Neuron (in vitro differentiated cells): Measurements from ENCODE around the gene NSMCE4A.
"Not testable (repeated sequence)": the region's sequence is repeated elsewhere in the genome, so short reads cannot be mapped to it uniquely, and the experiment has no call there.

Experiments
- H2AFZ ChIP-seq: one replicate; pipeline ENCODE4 v1.6.1; 2013; ENCODE audit warnings: low read depth, mild to moderate bottlenecking, inconsistent platforms, low read length, moderate library complexity
- H3K27me3 ChIP-seq: one replicate; pipeline ENCODE4 v1.6.1; 2013; ENCODE audit warnings: low read length; ENCODE audit not compliant: insufficient read depth
- H3K36me3 ChIP-seq: one replicate; pipeline ENCODE4 v1.6.1; 2013; ENCODE audit warnings: low read length; ENCODE audit not compliant: insufficient read depth
- H3K4me1 ChIP-seq: one replicate; pipeline ENCODE4 v1.6.1; 2013; ENCODE audit warnings: low read length; ENCODE audit not compliant: insufficient read depth
- H3K4me3 ChIP-seq: 2 replicates; pipeline ENCODE4 v1.5.1; 2013; ENCODE audit warnings: mild to moderate bottlenecking, low read length, moderate library complexity
- H3K9me3 ChIP-seq: one replicate; pipeline ENCODE4 v1.6.1; 2013; ENCODE audit warnings: low read length

NSMCE4A gene

DNA sequence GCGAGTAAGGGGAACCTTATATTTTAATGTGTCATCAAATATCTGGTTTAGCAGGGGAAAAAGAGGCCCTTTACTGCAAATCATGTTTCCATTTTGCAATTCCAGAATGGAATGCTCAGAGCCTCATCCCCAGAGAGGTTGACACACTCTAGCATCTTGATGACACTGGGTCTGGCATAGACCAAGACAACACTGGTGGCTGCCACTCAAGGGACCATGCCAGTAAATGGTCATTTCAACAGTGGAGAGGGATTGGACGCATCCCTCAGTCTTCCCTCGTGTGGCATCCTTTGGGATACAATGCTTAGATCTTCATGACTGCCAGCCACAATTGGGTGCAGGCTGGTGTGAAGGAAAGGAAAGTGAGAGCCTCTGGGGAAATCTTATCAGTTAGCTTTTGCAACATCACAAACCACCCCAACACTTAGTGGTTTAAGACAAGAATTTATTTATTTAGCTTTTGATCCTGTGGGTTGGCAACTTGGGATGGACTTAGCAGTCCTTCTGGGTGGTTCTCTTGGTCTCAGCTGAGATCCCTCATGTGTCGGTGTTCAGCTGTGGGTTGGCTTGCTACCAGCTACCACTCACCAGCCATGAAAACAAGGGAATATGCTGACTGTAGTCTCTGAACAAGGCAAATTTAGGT lies 35.5 kb upstream of the NSMCE4A start:
- no peak overlapping the region for H2AFZ ChIP-seq
- H3K36me3 ChIP-seq = no peaks in the 10 kb centered on the region
- H3K27me3 ChIP-seq = peaks cover 2% of the 10 kb centered on the region
- peaks cover 3% of the 10 kb centered on the region for H3K9me3 ChIP-seq
- no peaks in the 10 kb centered on the region for H3K4me1 ChIP-seq
- H3K4me3 ChIP-seq = no peak overlapping the region

DNA sequence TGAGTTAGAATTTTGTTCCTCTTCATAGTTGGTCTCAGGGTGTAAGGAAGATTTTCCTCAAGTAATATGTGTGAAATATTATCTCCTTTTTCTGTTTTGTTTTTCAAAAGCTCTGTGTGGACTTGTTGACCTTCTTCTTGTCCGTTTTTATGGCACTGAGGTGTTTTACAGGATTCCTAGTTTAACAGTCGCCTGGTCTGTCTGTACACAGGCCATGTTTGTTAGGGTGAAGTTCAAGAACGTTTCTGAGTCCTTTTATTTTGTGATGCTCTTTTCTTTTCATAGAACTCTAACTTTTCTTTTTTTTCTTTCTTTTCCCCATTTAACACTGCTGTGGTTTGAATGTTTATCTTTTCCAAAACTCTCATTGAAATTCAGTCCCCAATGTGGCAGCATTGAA lies 32.4 kb upstream of the NSMCE4A start:
- Histone ChIP-seq H3K4me3 (no peak overlapping the region), H3K36me3 (no peaks in the 10 kb centered on the region), H3K27me3 (no peaks in the 10 kb centered on the region)

DNA sequence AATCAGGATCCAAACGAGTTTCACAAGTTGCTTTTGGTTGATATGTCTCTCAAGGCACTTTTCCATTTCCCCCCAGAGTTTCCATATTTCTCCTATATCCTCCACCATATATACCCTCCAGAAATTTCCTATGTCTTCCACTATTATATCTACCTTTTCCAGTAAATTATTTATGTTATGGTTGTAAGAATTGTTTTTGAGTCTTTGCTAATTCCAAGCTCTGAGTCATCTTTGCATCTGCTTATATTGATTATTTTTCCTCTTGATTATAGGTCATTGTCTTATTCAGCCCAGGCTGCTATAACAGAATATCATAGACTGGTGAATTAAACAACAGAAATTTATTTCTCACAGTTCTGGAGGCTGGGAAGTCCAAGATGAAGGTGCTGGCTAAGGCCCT lies 26.7 kb upstream of the NSMCE4A start:
- H3K36me3 ChIP-seq = no peaks in the 10 kb centered on the region
- H3K9me3 ChIP-seq = no peaks in the 10 kb centered on the region
- no peaks in the 10 kb centered on the region for H3K27me3 ChIP-seq
- peaks cover 3% of the 10 kb centered on the region for H3K4me1 ChIP-seq
- H2AFZ ChIP-seq = no peak overlapping the region
- H3K4me3 ChIP-seq = no peak overlapping the region

More for the DNA sequence above, 32.4 kb upstream of the NSMCE4A start:
- Histone ChIP-seq H3K4me1 (no peaks in the 10 kb centered on the region), H3K9me3 (no peaks in the 10 kb centered on the region), H2AFZ (no peak overlapping the region)

DNA sequence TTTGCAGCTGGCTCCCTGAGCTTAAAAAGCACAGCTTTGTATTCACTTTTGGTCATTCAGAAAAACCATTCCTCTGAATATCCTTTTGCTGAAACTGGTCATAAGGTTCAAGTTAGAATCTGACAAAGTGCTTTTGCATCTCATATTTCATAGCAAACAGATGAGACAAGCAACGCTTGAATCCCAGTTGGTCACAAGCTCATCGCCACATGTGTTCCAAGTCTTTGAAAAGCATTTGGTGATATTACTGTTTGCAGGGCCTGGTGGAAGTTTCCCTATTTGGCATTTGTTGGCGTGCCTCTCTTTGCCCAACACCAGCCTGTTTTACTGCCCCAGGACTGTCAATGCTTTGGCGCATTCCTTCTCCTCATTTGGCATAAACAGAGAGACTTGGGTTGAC lies 24.3 kb upstream of the NSMCE4A start:
- Histone ChIP-seq H3K27me3 (no peaks in the 10 kb centered on the region), H3K4me3 (no peak overlapping the region), H3K36me3 (no peaks in the 10 kb centered on the region), H3K4me1 (peaks cover 6% of the 10 kb centered on the region), H3K9me3 (no peaks in the 10 kb centered on the region), H2AFZ (no peak overlapping the region)

DNA sequence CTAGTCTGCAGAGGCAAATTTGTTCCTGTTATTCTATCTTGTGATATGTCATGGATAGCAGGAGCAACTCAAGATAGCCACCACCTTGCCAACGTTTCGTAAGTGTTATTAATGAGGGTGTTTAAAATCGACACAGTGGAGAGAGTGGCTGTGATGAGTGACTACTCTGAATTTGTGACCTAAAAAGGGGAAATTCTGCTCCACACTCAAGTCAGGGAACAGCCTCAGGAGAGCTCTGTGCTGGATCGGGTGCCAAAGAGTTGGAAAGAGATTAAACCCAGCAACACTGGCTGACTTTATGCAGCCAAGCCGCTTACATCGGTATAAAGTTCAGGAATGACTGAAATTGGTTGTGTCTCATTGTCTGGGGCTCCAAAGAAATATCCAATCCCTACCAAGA lies 23.4 kb upstream of the NSMCE4A start:
- H3K36me3 ChIP-seq = no peaks in the 10 kb centered on the region
- no peaks in the 10 kb centered on the region for H3K9me3 ChIP-seq
- peaks cover 12% of the 10 kb centered on the region for H3K4me1 ChIP-seq
- no peak overlapping the region for H2AFZ ChIP-seq
- no peaks in the 10 kb centered on the region for H3K27me3 ChIP-seq
- H3K4me3 ChIP-seq = no peak overlapping the region

DNA sequence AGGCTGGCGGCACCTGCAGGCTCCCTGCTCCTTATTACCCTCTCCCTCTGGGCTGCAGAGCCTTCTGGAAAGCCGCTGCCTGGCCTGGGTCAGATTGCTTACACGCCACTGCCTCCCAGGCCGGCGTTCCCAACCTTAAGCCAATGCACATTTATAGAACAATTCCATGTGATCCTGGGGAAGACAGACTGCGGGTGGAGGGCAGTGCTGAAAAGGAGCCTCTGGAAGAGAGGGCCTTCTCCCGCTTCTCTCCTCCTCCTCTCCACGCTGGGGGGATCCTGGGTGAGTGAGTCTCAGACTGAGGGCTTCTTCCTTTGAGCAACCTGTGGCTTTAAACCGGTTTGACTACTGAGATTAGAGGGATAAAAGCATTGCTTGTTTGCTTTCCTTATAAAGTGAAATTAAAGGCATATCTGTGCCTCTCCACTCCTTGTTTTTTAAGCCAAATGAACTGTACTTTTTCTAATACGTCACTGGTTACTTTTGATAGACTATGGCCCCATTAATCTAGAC lies 19.5 kb upstream of the NSMCE4A start:
- Histone ChIP-seq H3K9me3 (no peaks in the 10 kb centered on the region), H3K27me3 (no peaks in the 10 kb centered on the region), H3K36me3 (no peaks in the 10 kb centered on the region), H3K4me3 (no peak overlapping the region), H2AFZ (no peak overlapping the region), H3K4me1 (peaks cover 12% of the 10 kb centered on the region)

DNA sequence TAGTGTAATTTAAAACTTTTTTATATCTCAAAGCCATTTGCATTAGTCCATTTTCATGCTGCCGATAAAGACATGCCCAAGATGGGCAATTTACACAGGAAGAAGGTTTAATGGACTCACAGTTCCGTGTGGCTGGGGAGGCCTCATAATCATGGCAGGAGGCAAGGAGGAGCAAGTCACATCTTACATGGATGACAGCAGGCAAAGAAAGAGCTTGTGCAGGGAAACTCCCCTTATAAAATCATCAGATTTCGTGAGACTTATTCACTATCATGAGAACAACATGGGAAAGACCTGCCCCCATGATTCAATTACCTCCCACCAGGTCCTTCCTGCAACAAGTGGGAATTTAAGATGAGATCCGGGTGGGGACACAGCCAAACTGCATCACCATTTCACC lies 16.7 kb upstream of the NSMCE4A start:
- H3K27me3 ChIP-seq, H3K4me1 ChIP-seq, H2AFZ ChIP-seq, H3K9me3 ChIP-seq, H3K36me3 ChIP-seq, H3K4me3 ChIP-seq: not testable (repeated sequence)

DNA sequence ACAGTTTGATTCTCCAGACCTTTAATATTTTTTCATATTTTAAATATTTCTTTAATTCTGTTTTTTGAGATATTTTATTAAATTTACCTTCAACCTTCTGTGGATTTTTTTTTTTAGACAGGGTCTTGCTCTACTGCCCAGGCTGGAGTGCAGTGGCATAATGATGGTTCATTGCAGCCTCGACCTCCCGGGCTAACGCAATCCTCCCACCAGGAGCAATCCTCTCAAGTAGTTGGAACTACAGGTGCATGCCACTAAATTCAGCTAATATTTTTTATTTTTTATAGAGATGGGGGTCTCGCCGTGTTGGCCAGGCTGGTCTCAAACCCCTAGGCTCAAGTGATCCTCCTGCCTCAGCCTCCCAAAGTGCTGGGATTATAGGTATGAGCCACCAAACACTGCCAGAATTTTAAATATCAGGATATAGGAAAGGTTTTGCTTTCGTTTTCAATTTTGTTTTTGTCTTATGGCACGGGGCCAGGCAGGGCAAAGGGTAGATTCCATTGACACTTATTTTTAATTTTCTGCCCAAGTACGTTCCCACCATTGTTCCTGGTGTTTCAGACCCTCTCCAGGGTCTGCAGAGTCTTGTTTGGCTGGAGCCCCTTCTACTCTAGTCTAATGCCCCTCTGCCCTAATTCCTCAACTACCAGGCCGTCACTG lies 15.1 kb upstream of the NSMCE4A start:
- H3K9me3 ChIP-seq = no peaks in the 10 kb centered on the region
- H3K36me3 ChIP-seq = no peaks in the 10 kb centered on the region
- H3K4me1 ChIP-seq = peaks cover 10% of the 10 kb centered on the region
- H2AFZ ChIP-seq = no peak overlapping the region
- H3K4me3 ChIP-seq = no peak overlapping the region
- no peaks in the 10 kb centered on the region for H3K27me3 ChIP-seq

DNA sequence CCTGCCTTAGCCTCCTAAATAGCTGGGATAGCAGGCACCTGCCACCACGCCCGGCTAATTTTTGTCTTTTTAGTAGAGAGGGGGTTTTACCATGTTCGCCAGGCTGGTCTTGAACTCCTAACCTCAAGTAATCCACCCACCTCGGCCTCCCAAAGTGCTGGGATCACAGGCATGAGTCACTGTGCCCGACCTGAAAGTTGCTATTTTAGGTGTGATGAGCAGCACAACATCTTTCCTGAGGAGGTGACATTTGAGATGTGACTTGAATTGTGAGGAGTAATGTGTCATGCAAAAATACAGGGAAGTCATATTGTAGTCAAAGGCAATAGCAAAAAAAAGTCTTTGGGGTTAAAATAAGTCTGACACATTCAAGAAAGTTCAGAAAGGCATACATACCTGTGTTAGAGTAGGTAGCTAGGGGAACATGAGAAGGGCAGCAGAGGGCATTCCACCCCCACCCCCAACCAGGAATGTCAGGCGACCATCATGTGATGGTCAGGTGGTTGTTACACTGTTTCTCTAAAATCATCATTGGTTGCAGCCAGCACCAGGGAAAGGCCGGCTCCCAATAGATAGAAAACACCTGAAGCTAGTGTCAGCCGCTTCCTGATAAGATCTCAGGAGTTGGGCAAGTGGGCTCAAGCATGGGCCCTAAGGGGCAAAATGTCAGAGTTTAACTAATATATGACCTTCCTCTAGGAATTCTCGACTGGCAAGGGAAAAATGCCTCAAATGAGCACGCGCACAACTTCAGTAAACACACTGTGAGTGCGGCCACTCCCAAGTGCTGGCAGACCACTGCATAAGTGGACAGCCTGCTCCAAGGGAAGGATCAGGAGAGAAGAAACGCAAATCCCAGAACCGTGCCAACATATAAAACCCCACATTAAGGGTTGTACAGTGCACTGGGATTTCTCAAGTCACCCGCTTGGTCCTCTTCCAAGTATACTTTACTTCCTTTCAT lies 13.6 kb upstream of the NSMCE4A start, which contains the start of gene TACC2:
TSS of gene TACC2 (plus strand) at position 803 of the 964 bp plus-strand sequence. CDS start 32,819 bp downstream, outside the sequence.
- Histone ChIP-seq H3K27me3 (no peaks in the 10 kb centered on the region), H2AFZ (no peak within 1 kb of the TSS), H3K4me3 (no peak within 1 kb of the TSS), H3K36me3 (no peaks in the 10 kb centered on the region), H3K4me1 (no peaks in the 10 kb centered on the region), H3K9me3 (peaks cover 7% of the 10 kb centered on the region)

DNA sequence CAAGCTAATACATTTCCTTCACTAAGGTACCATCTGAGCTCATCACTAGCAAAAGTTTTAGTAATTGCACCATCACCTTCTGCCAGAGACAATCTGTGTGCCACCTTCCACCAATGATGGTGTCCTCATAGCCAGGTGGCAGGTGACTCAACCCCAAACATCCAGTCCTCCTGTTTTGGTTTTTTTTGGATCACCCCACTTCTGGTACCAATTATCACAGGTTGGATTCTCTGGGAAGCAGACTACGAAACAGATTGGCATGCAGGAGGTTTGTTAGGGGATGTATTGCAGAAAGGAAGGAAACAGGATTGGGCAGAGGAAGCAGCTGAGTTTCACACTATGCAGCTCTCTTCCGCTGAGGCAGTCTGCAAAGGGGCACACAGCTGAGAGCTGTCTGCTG lies 9.4 kb upstream of the NSMCE4A start:
- no peaks in the 10 kb centered on the region for H3K27me3 ChIP-seq
- H3K4me1 ChIP-seq = no peaks in the 10 kb centered on the region
- no peak overlapping the region for H3K4me3 ChIP-seq

DNA sequence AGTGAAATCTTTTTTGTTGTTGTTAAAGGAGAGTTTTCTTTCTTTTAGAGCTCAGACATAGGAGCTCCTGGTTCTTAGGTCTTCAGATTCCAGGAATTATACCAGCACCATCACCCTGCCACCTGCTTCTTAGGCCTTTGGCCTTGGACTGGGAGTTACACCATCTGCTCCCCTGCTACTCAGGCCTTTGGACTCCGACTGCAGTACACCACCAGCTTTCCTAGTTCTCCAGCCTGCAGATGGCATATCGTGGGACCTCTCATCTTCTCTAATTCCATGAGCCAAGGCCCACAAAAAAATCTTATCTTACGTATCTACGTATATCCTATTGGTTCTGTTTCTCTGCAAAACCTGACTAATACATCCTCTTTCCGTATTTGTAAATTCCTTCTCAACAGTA lies 8.8 kb upstream of the NSMCE4A start:
- Histone ChIP-seq H3K36me3 (no peaks in the 10 kb centered on the region), H3K4me1 (no peaks in the 10 kb centered on the region), H3K9me3 (peaks cover 7% of the 10 kb centered on the region), H2AFZ (no peak overlapping the region), H3K4me3 (no peak overlapping the region), H3K27me3 (no peaks in the 10 kb centered on the region)

More for the DNA sequence above, 9.4 kb upstream of the NSMCE4A start:
- Histone ChIP-seq H3K9me3 (peaks cover 7% of the 10 kb centered on the region), H2AFZ (no peak overlapping the region), H3K36me3 (no peaks in the 10 kb centered on the region)

DNA sequence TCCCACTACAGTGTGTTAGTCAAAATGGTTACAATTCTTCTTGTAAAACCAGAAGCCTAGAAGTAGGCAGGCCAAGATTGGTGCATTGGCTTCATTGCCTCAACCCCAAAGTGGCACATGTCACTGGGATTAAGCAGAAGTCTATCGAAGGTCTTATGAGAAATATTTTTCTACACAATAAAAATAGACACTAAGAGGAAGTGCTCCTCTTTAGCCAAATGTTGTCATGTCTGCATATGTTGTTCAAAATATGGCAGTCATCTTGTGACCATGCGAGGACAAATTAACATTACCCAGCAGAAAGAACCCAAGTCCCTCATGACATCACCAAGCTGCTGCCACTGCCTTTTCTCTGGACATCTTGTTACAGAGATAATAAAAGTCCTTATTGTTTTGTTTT lies 6.3 kb upstream of the NSMCE4A start:
- no peaks in the 10 kb centered on the region for H3K27me3 ChIP-seq
- H3K36me3 ChIP-seq = no peaks in the 10 kb centered on the region
- no peak overlapping the region for H3K4me3 ChIP-seq
- no peaks in the 10 kb centered on the region for H3K4me1 ChIP-seq
- no peak overlapping the region for H2AFZ ChIP-seq
- H3K9me3 ChIP-seq = peaks cover 9% of the 10 kb centered on the region

DNA sequence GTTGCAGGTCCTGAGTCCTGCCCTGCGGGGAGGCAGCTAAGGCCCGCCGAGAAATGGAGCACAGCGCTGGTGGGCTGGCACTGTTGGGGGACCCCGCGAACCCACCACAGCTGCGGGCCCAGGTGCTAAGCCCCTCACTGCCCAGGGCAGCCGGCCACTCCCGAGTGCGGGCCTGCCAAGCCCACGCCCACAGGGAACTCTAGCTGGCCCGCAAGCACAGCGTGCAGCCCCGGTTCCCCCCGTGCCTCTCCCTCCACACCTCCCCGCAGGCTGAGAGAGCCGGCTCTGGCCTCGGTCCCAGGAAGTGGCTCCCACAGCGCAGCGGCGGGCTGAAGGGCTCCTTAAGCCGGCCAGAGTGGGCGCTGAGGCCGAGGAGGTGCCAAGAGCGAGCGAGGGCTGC lies 3.5 kb upstream of the NSMCE4A start:
- Histone ChIP-seq H3K9me3 (peaks cover 2% of the 10 kb centered on the region), H3K36me3 (no peaks in the 10 kb centered on the region), H2AFZ (no peak overlapping the region), H3K27me3 (no peaks in the 10 kb centered on the region), H3K4me1 (peaks cover 11% of the 10 kb centered on the region), H3K4me3 (no peak overlapping the region)
